HG03571 (cell line): Measurements from ENCODE around the gene NCOA6.
"Not testable (repeated sequence)": the region's sequence is repeated elsewhere in the genome, so short reads cannot be mapped to it uniquely, and the experiment has no call there.

Experiments
- ATAC-seq: cut with Tn5 transposase; IDR thresholded peaks from one replicate; pipeline ENCODE4 v1.9.1; 2021; ENCODE audit not compliant: unreplicated experiment

The NCOA6 gene

GRCh38 chr20:34831936-34832335, 6.5 kb upstream of the NCOA6 start:
- no peak for ATAC-seq

GRCh38 chr20:34829191-34829590, 3.7 kb upstream of the NCOA6 start:
- ATAC-seq, result no peak

- ATAC-seq, result peak; percentile 59
These were observed 483 bp downstream of the NCOA6 start for GRCh38 chr20:34824806-34825529.

- ATAC-seq, result no peak
These were observed 1.0 kb downstream of the NCOA6 start for GRCh38 chr20:34824452-34824805.

- no peak for ATAC-seq
These were observed 1.4 kb downstream of the NCOA6 start for GRCh38 chr20:34824026-34824425.

GRCh38 chr20:34820805-34821578, 4.5 kb downstream of the NCOA6 start:
- no peak for ATAC-seq

GRCh38 chr20:34817801-34818200, 7.7 kb downstream of the NCOA6 start:
- no peak for ATAC-seq

- ATAC-seq, result no peak
These were observed 8.4 kb downstream of the NCOA6 start for GRCh38 chr20:34817072-34817471.

GRCh38 chr20:34815636-34816035, 9.8 kb downstream of the NCOA6 start:
- ATAC-seq, result no peak

- ATAC-seq, result no peak
These were observed 16.9 kb downstream of the NCOA6 start for GRCh38 chr20:34808583-34808982.

- not testable (repeated sequence) for ATAC-seq
These were observed 17.4 kb downstream of the NCOA6 start for GRCh38 chr20:34807944-34808465.

- ATAC-seq, result no peak
These were observed 19.2 kb downstream of the NCOA6 start for GRCh38 chr20:34806255-34806654.

- no peak for ATAC-seq
These were observed 26.6 kb downstream of the NCOA6 start for GRCh38 chr20:34798871-34799270.

GRCh38 chr20:34798328-34798727, 27.1 kb downstream of the NCOA6 start:
- ATAC-seq, result no peak

- no peak for ATAC-seq
These were observed 28.1 kb downstream of the NCOA6 start for GRCh38 chr20:34797012-34797995.

- no peak for ATAC-seq
These were observed 31.4 kb downstream of the NCOA6 start for GRCh38 chr20:34794006-34794585.

GRCh38 chr20:34792687-34793363, 32.6 kb downstream of the NCOA6 start:
- ATAC-seq, result no peak

- no peak for ATAC-seq
These were observed 34.0 kb downstream of the NCOA6 start for GRCh38 chr20:34791289-34792020.

- no peak for ATAC-seq
These were observed 44.2 kb downstream of the NCOA6 start for GRCh38 chr20:34781220-34781619.
